HCT116 (cell line): ENCODE data around the gene HES1. TPM values are rescaled to one million over a fixed set of nuclear protein-coding genes. Genes with fewer than 3 reads are reported as not detected.

ENCODE experiments used
- ATAC-seq: fragments of 200-7000 bp; cut with Tn5 transposase; 2 replicates; pipeline ENCODE4 v1.9.1; 2020; ENCODE audit warnings: mild to moderate bottlenecking, moderate library complexity
- BruUV-seq: library from RNA; stranded (reverse); fragments of 400-500 nt; replicated peaks from 2 replicates; lab custom pipeline; 2021; lab: Mats Ljungman, UMichigan
- CTCF ChIA-PET: fragments of 300-600 bp; sonication (Branson Sonifier 250); formaldehyde crosslinking; loops from one replicate; lab custom pipeline; 2021; ENCODE audit warnings: antibody characterized with exemption; lab: Charles Lee
- POLR2A ChIA-PET: fragments of 300-600, 350-600 bp; sonication (Branson Sonifier 250); formaldehyde crosslinking; loops from one replicate; lab custom pipeline; 2021; ENCODE audit warnings: antibody characterized with exemption; lab: Charles Lee
- RAD21 ChIA-PET, 2 experiments: fragments of 300-600 bp; sonication (Branson Sonifier 250); formaldehyde crosslinking; loops; one replicate each; lab custom pipeline; 2023; ENCODE audit warnings: low total read pairs in 2 of 2; ENCODE audit not compliant: uncharacterized antibody in 2 of 2, unreplicated experiment in 2 of 2, low non-redundant PET in 1 of 2; lab: Charles Lee
- DNase-seq: peaks from one replicate; pipeline ENCODE4 v3.0.0-alpha.2; 2010; ENCODE audit warnings: low read depth, low spot score
- H2AFZ ChIP-seq: fragments of 200-600 bp; shearing (Covaris generic), sonication (generic); 2 replicates; pipeline ENCODE4 v1.6.1; 2017; ENCODE audit warnings: low read depth, mixed run types, mixed read lengths, antibody characterized with exemption, low read length; ENCODE audit not compliant: poor library complexity, severe bottlenecking
- H3K27ac ChIP-seq: 2 replicates; pipeline ENCODE4 v1.5.1; 2012; ENCODE audit warnings: low read depth, low read length
- H3K27me3 ChIP-seq: fragments of 200-600 bp; sonication (generic); 2 replicates; pipeline ENCODE4 v1.6.1; 2016; ENCODE audit warnings: mixed run types, low read length, mixed read lengths; ENCODE audit not compliant: insufficient read depth
- H3K36me3 ChIP-seq, 2 experiments: fragments of 200-500 bp in 1 of 2; fragments of 200-600 bp in 1 of 2; sonication (Bioruptor generic) in 1 of 2; sonication (generic) in 1 of 2; 2 replicates each; pipeline versions ENCODE4 v1.5.1 to v1.6.1; 2014 to 2016; ENCODE audit warnings: low read length in 2 of 2, inconsistent platforms in 1 of 2, mixed read lengths in 1 of 2, mixed run types in 1 of 2; ENCODE audit not compliant: insufficient read depth in 2 of 2, control insufficient read depth in 1 of 2
- H3K4me1 ChIP-seq, 2 experiments: fragments of 200-600 bp in 1 of 2; sonication (generic) in 1 of 2; 2 replicates each; pipeline versions ENCODE4 v1.5.1 to v1.6.1; 2012 to 2017; ENCODE audit warnings: low read length in 2 of 2, inconsistent platforms in 1 of 2, mild to moderate bottlenecking in 1 of 2, mixed read lengths in 1 of 2, mixed run types in 1 of 2, moderate library complexity in 1 of 2; ENCODE audit not compliant: insufficient read depth in 2 of 2, control insufficient read depth in 1 of 2
- H3K4me2 ChIP-seq: fragments of 200-600 bp; sonication (generic); 2 replicates; pipeline ENCODE4 v1.6.1; 2017; ENCODE audit warnings: mixed run types, low read length, mixed read lengths
- H3K4me3 ChIP-seq, 2 experiments: fragments of 200-600 bp in 1 of 2; sonication (generic) in 1 of 2; replicated peaks in 1 of 2; 2 replicates each; pipeline ENCODE4 v1.5.1; 2011 to 2016; ENCODE audit warnings: low read length in 2 of 2, control low read depth in 1 of 2, low read depth in 1 of 2, mild to moderate bottlenecking in 1 of 2, mixed read lengths in 1 of 2, mixed run types in 1 of 2
- H3K79me2 ChIP-seq: fragments of 200-600 bp; sonication (generic); 2 replicates; pipeline ENCODE4 v1.6.1; 2017; ENCODE audit warnings: mild to moderate bottlenecking, mixed run types, low read length, moderate library complexity, mixed read lengths; ENCODE audit not compliant: insufficient read depth
- H3K9ac ChIP-seq: fragments of 200-600 bp; sonication (generic); 2 replicates; pipeline ENCODE4 v1.6.1; 2016; ENCODE audit warnings: low read length, mixed read lengths
- H3K9me2 ChIP-seq: fragments of 200-600 bp; sonication (generic), shearing (Covaris generic); 2 replicates; pipeline ENCODE4 v1.6.1; 2017; ENCODE audit warnings: mixed run types, mild to moderate bottlenecking, moderate library complexity; ENCODE audit not compliant: insufficient read depth
- H3K9me3 ChIP-seq, 2 experiments: fragments of 200-500 bp in 1 of 2; fragments of 200-600 bp in 1 of 2; sonication (Bioruptor generic) in 1 of 2; sonication (generic) in 1 of 2; 2 replicates each; pipeline ENCODE4 v1.6.1; 2014 to 2017; ENCODE audit warnings: low read length in 2 of 2, mixed read lengths in 2 of 2, inconsistent platforms in 1 of 2, low read depth in 1 of 2, mild to moderate bottlenecking in 1 of 2, mixed run types in 1 of 2, moderate library complexity in 1 of 2; ENCODE audit not compliant: control insufficient read depth in 1 of 2, insufficient read depth in 1 of 2
- H4K20me1 ChIP-seq: fragments of 200-600 bp; sonication (generic), shearing (Covaris generic); 2 replicates; pipeline ENCODE4 v1.6.1; 2017; ENCODE audit warnings: mixed run types, mild to moderate bottlenecking, moderate library complexity; ENCODE audit not compliant: insufficient read depth
- CEBPB ChIP-seq: IDR thresholded peaks from 2 replicates; pipeline ENCODE4 v1.6.1; 2012; ENCODE audit warnings: low read depth
- EGR1 ChIP-seq: IDR thresholded peaks from 2 replicates; pipeline ENCODE4 v1.6.1; 2012; ENCODE audit warnings: low read depth
- FOSL1 ChIP-seq: IDR thresholded peaks from 2 replicates; pipeline ENCODE4 v1.6.1; 2012; ENCODE audit warnings: low read depth
- POLR2A ChIP-seq: IDR thresholded peaks from 2 replicates; pipeline ENCODE4 v1.7.0; 2011; ENCODE audit warnings: borderline replicate concordance; ENCODE audit not compliant: insufficient read depth, insufficient read length; ENCODE audit errors: extremely low read depth
- POLR2AphosphoS5 ChIP-seq: IDR thresholded peaks from 2 replicates; pipeline ENCODE4 v1.6.1; 2011; ENCODE audit warnings: mild to moderate bottlenecking, low read depth, low read length, moderate library complexity
- RAD21 ChIP-seq: IDR thresholded peaks from 2 replicates; pipeline ENCODE4 v1.6.1; 2012; ENCODE audit warnings: low read depth, mild to moderate bottlenecking
- SP1 ChIP-seq: IDR thresholded peaks from 2 replicates; pipeline ENCODE4 v1.6.1; 2012; ENCODE audit warnings: low read depth
- TCF7L2 ChIP-seq: IDR thresholded peaks from 2 replicates; pipeline ENCODE4 v1.7.0; 2011; ENCODE audit warnings: borderline replicate concordance, inconsistent platforms; ENCODE audit not compliant: insufficient read depth, insufficient read length; ENCODE audit errors: extremely low read depth
- YY1 ChIP-seq: IDR thresholded peaks from 2 replicates; pipeline ENCODE4 v1.6.1; 2011; ENCODE audit warnings: low read length, low read depth, moderate library complexity, mild to moderate bottlenecking; ENCODE audit not compliant: insufficient replicate concordance; ENCODE audit errors: extremely low read depth
- ZFX ChIP-seq: fragments of 450-650 bp; IDR thresholded peaks from 2 replicates; pipeline ENCODE4 v1.6.1; 2017
- intact Hi-C: fragments of 100-400 bp; cut with micrococcal nuclease; formaldehyde crosslinking; loops from 2 replicates; pipeline ENCODE4 v1.10.0; 2022
- total RNA-seq: library from RNA; stranded (reverse); gene quantifications from one replicate; pipeline ENCODE4 v1.2.1, GENCODE V29; 2021; ENCODE audit not compliant: unreplicated experiment
- TF ChIP-seq, protein P1 (sequence below): IDR thresholded peaks from 2 replicates; pipeline ENCODE4 v1.6.1; 2012; ENCODE audit warnings: low read depth
- TF ChIP-seq, protein P2 (sequence below), 3 experiments: fragments of 200-600 bp in 1 of 3; sonication (generic) in 1 of 3; IDR thresholded peaks in 2 of 3; conservative IDR thresholded peaks in 1 of 3; 2 replicates each; pipeline ENCODE4 v1.5.1; 2012 to 2017; ENCODE audit warnings: low read depth in 2 of 3, low read length in 2 of 3, antibody characterized with exemption in 1 of 3, borderline replicate concordance in 1 of 3, control low read depth in 1 of 3, mild to moderate bottlenecking in 1 of 3, mixed read lengths in 1 of 3, mixed run types in 1 of 3, moderate library complexity in 1 of 3; ENCODE audit not compliant: insufficient read depth in 1 of 3

Gene HES1
- total RNA-seq, 1 experiment from 2014 or later = 32.9 TPM

DNA sequence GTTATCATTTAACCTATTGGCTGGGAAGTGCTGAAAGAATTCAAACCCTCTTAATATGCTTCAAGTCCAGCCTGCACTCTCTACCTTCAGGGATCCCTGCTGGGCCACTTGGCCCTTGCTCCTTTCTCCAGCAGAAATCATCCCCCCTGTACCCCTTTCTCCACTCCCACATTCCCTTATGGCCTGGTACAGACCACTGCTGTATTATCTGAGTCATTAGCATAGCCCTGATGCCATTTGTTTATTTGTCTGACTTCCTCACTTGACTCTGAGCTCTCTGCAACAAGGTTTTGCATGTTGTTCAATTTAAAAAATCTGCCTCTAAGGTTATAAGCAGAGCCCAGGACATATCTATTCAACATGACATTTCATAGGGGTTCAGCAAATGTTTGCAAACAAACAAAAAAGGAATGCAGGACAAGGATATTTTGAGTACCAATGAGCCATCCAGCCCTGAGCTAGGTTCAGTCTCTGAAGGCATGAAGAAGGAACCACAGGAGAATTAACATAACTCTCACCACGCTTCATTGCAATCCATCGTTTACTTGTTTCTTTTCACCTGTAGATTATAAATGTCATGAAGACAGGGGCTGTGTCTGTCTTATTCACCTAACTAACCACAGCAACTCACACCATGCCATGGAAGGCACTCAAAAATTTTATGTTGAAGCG is 26.6 kb upstream of the HES1 start:
- Histone ChIP-seq H3K4me2 (no peak overlapping the region), H4K20me1 (no peaks in the 10 kb centered on the region), H3K9me2 (no peaks in the 10 kb centered on the region), H3K9me3 (no peaks in the 10 kb centered on the region), H3K9ac (no peak overlapping the region), H3K27ac (no peak overlapping the region), H3K27me3 (peaks cover 4% of the 10 kb centered on the region; the same call in 1 of the 2 replicates), H3K4me1 (peaks cover 13 to 15% of the 10 kb centered on the region in 2 experiments; a peak in 3 of 4 replicates), H3K36me3 (no peaks in the 10 kb centered on the region), H3K4me3 (no peak overlapping the region), H3K79me2 (no peaks in the 10 kb centered on the region), H2AFZ (no peak overlapping the region)
- intact Hi-C loops = no loop called here
- ChIA-PET RAD21 (no interaction called here), CTCF (no interaction called here), POLR2A (no interaction called here)
- no peak for TF ChIP-seq FOSL1
- TF ChIP-seq, protein P1, sequence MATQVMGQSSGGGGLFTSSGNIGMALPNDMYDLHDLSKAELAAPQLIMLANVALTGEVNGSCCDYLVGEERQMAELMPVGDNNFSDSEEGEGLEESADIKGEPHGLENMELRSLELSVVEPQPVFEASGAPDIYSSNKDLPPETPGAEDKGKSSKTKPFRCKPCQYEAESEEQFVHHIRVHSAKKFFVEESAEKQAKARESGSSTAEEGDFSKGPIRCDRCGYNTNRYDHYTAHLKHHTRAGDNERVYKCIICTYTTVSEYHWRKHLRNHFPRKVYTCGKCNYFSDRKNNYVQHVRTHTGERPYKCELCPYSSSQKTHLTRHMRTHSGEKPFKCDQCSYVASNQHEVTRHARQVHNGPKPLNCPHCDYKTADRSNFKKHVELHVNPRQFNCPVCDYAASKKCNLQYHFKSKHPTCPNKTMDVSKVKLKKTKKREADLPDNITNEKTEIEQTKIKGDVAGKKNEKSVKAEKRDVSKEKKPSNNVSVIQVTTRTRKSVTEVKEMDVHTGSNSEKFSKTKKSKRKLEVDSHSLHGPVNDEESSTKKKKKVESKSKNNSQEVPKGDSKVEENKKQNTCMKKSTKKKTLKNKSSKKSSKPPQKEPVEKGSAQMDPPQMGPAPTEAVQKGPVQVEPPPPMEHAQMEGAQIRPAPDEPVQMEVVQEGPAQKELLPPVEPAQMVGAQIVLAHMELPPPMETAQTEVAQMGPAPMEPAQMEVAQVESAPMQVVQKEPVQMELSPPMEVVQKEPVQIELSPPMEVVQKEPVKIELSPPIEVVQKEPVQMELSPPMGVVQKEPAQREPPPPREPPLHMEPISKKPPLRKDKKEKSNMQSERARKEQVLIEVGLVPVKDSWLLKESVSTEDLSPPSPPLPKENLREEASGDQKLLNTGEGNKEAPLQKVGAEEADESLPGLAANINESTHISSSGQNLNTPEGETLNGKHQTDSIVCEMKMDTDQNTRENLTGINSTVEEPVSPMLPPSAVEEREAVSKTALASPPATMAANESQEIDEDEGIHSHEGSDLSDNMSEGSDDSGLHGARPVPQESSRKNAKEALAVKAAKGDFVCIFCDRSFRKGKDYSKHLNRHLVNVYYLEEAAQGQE = no peak
- no peak for TF ChIP-seq ZFX
- TF ChIP-seq POLR2AphosphoS5 = no peak
- no peak for TF ChIP-seq CEBPB
- no peak for TF ChIP-seq RAD21
- TF ChIP-seq YY1 = no peak
- TF ChIP-seq POLR2A = no peak
- TF ChIP-seq EGR1 = no peak
- no peak for TF ChIP-seq SP1
- TF ChIP-seq, protein P2, sequence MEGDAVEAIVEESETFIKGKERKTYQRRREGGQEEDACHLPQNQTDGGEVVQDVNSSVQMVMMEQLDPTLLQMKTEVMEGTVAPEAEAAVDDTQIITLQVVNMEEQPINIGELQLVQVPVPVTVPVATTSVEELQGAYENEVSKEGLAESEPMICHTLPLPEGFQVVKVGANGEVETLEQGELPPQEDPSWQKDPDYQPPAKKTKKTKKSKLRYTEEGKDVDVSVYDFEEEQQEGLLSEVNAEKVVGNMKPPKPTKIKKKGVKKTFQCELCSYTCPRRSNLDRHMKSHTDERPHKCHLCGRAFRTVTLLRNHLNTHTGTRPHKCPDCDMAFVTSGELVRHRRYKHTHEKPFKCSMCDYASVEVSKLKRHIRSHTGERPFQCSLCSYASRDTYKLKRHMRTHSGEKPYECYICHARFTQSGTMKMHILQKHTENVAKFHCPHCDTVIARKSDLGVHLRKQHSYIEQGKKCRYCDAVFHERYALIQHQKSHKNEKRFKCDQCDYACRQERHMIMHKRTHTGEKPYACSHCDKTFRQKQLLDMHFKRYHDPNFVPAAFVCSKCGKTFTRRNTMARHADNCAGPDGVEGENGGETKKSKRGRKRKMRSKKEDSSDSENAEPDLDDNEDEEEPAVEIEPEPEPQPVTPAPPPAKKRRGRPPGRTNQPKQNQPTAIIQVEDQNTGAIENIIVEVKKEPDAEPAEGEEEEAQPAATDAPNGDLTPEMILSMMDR (IDR thresholded peaks at IDR 0.05 in 2 of 3, conservative IDR thresholded peaks at IDR 0.05 in 1 of 3; ENCODE audit: borderline replicate concordance in 1 of 3, insufficient read depth in 1 of 3, low read depth in 2 of 3, low read length in 2 of 3) = no peak
- TF ChIP-seq TCF7L2 = no peak
- BruUV-seq = no TSS peak
- ATAC-seq (no peak), DNase-seq (no peak)
